HG03439 (cell line): ENCODE results near the gene PDZK1IP1.

Experiments used
- ATAC-seq: cut with Tn5 transposase; IDR thresholded peaks from one replicate; pipeline ENCODE4 v1.9.1; 2021; ENCODE audit warnings: mild to moderate bottlenecking, moderate library complexity; ENCODE audit not compliant: unreplicated experiment

Gene PDZK1IP1, protein sequence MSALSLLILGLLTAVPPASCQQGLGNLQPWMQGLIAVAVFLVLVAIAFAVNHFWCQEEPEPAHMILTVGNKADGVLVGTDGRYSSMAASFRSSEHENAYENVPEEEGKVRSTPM

DNA sequence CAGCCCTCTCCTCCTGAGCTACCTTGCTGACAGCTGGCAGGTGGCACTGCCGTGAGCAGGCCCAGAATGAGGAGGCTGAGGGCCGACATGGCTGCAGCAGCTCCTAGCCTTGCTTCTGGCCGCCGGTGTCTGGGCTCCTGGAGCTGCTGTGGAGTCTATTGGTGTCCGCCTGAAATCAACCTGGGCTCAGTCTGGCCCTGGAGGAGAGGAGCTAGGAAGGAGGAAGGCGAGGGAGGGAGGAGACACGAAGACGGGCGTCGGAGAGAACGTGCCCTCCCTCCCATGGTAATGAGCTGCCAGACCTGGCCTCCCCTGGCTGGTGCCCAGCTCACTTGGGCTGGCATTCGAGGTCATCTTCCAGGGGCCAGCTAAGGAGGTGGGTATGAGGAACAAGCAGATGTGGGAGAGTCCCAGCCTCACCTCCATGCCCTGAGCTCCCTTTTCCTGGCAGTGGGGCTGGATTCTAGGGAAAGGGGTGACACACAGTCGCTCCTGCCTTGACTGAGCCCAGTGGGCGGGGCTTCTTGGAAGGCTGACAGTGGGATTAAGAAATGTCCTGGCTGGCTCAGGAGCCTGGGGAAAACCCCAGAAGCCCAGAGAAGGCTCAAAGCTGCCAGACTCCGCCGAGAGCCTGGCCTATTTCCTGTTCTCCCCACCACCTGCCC lies at the start of gene PDZK1IP1:
Gene PDZK1IP1, minus strand, starts transcription at position 193 of the 665 bp plus-strand sequence. Its CDS starts 104 bp downstream, at position 89.
- ATAC-seq, result no peak

DNA sequence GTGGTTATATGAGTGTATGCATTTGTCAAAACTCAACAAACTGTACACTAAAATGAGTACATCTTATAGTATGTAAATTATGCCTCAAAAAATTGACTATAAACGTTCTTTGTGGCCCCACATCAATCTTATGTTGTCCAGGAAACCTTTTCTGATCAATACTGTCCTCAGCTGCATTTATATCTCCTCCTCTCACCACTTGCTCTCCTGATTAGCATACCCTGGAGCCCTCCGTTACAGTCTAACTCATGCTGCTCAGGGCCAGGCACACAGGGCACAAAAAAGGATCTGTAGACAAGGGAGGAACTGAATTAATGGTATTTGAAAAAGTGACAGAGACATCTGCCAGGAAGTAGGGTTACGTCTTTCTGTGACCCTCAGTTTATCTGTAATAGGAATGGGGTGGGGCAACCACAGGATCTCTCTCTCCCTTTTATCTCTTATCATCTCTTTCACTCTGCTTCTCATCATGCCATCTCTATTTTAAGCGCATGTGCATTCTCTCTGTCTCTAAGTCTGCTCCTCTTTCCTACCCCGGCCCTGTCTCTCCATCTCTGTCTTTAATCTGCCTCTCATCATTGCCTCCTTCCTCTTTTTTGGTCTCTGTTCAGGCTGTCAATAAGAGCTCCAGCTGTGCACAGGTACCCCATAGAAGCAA lies 49.2 kb upstream of the PDZK1IP1 start:
- ATAC-seq, result no peak

DNA sequence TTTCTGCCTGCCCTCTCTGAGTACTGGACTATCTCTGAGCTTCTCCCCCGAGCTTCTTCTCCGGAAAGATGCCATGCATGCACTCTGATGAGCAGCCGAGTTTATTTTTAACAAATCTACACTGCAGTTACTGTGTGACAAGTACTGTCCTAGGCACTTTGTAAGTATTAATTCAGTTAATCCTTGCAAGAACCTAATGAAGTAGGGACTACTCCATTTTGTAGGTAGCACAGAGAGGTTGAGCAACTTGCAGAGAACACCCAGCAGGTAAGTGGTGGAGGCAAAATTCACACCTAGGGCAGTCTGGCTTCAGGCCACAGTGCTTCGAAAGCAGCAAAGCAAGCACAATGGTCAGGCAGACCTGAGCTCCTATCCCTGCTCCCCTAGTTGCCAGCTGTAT lies 46.0 kb upstream of the PDZK1IP1 start:
- no peak for ATAC-seq

DNA sequence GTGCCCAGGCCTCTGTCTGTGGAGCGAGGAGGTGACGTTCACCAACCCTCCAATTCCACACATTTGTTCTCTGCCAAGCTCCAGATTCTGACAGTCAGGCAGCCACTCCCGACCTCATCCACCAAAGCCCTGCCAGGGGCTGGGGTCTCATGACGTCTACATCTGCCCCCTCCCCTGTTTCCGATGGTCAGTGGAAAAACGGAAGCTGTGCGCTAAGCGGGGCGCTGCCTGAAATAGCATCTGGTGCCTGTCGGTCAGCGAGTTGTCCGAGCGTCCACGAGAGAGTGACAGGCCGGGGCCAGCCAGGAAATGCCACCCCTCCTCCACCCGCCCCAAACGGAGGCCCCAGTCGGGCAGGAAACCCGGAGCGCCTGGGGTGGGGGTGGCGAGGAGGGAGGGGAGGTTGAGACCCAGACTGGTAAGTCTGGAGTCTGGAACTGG lies 45.4 kb upstream of the PDZK1IP1 start:
- ATAC-seq, result no peak

DNA sequence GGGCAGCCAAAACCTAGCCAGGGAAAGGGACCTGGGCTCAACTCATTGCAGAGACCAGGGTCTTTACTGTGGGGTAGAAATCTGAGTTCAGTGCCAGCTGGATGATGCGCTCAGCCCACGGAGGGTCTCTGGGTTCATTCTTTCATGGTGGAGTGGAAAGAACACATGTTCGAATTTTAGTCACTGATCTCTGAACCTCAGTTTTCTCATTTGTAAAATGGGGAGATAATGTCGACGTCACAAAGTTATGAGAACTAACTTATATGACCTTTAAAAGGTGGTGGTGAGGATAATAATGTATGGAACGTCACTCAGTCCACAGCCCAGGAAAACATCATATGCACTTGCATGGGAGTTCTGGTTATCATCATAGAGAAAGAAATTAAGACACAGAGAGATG lies 43.4 kb upstream of the PDZK1IP1 start:
- no peak for ATAC-seq

DNA sequence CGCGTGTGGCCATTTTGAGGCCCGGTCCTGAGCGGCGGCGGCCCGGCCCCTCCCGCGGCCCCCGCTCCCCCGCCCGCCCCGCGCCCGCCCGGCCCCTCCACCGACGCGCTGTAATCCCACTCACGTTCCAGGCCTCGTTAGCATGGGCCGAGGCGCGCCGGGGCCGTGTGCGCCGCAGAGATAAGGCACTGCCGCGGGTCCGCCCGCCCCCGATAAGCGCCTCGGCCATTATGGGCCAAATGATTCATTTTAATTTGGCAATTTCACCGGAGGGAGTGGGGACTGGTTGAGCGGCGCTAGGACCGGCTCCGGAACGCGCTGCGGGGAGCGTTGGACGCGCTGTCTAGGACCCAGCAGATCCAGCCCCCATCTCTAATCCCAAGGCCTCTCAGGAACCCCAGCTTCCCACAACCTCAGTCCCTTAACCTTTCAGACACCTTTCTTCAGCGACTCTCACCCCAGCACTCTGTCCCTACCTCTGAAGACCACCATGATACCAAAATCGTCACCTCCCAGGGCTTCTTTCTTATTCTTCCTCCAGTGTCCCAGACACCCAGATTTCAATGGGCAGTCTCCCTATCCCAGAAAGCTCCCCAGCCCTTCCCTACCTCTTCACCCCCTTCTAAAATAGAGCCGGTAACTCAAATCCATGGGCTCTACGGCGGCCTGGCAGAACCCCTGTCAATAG lies 42.5 kb upstream of the PDZK1IP1 start, which contains the start of gene TAL1:
Gene TAL1, minus strand, starts transcription at position 39 of the 688 bp plus-strand sequence. CDS start 6,337 bp downstream, outside the sequence.
- ATAC-seq, result no peak

DNA sequence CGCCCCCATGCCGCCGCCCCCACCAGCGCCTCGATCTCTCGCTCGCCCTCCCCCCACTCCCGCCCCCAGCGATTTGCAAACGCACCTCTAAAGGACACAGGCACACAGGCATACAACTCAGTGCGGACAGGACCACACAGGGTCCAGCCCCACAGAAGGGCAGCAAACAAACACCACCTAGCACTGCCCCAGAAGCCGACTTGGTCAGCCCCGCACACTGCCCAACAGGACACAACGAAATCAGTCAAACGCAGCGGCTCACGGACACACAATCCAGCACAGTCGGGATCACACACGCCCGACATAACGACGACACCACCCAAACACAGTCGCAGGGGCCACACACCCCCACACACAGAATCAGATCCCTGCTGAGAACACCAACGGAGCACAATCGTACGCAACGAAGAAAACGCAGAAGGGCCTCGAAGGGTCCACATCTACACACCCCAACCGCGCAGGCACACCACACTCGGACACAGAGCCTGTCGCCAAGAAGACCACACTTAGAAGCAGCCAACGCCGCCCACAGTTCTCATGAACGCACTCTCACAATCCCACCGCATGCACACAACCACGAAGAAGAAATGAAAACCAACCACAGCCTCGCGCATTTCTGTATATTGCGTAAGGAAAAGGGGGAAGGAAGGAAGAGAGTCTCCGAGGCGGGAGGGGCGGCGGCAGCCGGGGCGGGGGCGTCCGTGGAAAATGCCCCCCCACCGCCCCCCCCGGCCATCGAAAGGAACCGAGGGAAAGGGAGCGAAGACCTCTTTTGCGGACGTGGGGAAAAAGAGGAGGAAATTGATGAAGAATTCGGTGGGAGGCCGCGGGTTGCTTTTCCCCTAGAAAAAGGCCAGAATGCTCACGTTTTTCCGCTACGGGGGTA lies 41.7 kb upstream of the PDZK1IP1 start:
- no peak for ATAC-seq

DNA sequence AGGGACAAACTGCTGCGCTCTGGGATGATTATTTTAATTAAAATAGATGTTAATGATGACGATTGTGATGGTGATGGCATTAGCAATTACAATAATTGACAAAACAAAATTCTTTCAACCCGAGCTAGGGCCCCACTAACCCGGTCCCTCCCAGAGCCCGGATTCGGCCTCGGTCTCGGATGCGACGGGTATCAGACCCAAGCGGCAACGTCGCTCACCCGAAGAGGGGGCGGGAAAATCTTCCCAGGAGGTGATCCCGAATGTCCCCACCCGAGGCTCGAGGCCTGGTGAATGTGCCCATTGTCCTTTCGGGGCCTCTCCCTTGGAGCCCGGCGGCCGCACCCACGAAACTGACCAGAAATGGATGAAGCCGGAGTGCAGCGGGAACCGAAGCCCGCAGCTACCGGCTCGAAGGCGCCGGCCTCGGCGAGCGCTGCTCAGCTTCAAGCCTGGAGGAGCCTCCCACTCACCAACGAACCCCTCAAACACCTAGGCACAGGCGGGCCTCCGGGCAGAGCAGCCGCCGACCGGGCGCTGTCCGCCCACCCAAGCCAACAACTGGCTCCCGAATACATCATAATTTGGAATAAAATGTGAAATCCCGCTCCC lies 41.0 kb upstream of the PDZK1IP1 start:
- no peak for ATAC-seq

DNA sequence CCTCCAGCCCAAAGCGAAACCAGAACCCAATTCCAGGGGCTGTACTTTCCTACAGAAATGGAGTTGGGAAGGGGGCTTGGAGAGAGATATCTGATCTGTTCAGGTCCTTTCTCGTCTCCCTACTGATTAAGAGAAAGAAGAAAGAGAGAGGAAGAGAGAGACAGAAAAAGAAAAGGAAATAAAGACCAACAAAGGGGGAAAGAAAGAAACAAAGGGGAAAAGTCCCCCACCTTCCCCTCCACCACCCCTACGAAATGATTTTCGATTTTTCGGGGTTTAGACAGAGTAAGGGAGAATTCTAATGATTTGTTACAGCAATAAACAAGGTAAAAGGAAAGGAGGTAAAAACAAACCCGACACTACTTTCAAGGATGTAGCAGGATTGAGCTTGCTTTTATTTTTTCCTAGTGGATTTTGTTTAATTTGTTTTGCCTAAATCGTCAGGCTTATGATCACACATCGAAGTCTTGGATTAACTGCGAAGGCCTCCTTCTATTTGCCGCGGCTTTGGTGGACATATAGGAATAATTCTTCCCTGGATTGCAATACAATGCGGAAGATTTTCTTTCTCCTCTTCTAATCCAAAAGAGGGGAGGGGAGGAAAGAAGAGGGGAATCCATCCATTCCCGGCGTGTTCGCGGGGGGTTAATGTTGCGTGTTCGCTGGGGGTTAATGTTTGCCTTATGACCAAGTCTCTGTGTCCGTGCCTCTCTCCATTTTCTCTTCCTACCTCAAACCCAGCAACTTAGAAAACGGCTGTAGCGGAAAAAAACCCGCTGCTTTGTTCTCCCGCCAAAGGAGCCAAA lies 40.3 kb upstream of the PDZK1IP1 start:
- no peak for ATAC-seq

DNA sequence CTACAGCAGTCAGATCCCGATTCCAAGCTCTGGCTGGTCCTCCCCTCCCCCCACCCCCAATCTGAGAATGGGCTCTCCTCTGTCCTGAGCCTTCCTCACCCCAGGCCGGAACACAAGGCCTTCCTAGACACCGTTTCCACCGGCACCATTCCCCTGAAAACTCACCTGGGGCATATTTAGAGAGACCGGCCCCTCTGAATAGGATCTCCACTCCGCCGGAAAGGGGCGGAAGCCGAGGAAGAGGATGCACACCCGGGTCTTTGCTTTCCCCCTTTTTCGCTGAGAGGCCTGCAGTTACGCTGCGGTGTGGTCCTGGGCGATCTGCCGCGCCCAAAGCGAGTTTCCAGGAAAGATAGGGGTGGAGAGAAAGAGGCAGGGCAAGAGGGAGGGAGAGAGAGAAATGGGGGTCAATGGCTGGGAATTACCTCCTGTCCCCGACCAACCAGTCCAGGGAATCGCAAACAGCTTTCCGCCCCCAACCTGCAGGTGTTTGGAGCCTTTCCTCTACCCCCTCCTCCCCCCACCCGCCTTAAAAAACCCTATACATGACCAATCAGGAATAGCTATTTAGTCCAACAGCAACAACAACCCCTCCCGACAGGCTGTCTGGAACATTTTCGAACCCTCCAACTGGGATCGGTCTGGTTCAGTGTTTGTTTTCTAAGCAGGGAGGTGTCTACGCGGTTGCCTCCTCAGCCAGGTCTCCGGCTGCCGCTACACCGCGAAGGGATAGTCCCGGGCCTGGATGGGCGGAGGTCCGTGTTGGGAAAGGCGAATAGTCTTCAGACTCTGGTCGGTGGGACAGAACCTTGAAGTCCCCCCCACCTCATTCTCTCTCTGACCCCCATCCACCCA lies 39.4 kb upstream of the PDZK1IP1 start:
- no peak for ATAC-seq

DNA sequence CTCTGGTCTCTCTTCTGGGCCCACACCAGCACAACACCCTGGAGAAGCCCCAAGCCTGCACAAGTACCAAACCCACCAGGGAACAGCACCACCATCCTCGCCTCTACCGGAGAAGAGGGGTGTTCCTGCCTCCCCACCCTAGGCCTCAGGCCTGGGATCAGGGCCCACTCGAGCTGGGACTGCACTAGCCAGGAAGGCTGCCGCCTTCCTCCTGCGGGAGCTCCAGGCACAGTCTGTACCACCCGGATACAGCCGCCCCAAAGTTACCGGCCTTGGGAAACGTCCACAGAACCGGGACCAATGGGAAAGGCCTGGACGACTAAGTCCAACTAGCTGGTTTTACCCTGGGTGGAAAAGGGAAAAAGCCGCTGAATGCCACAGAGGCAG lies 38.8 kb upstream of the PDZK1IP1 start:
- ATAC-seq, result no peak

DNA sequence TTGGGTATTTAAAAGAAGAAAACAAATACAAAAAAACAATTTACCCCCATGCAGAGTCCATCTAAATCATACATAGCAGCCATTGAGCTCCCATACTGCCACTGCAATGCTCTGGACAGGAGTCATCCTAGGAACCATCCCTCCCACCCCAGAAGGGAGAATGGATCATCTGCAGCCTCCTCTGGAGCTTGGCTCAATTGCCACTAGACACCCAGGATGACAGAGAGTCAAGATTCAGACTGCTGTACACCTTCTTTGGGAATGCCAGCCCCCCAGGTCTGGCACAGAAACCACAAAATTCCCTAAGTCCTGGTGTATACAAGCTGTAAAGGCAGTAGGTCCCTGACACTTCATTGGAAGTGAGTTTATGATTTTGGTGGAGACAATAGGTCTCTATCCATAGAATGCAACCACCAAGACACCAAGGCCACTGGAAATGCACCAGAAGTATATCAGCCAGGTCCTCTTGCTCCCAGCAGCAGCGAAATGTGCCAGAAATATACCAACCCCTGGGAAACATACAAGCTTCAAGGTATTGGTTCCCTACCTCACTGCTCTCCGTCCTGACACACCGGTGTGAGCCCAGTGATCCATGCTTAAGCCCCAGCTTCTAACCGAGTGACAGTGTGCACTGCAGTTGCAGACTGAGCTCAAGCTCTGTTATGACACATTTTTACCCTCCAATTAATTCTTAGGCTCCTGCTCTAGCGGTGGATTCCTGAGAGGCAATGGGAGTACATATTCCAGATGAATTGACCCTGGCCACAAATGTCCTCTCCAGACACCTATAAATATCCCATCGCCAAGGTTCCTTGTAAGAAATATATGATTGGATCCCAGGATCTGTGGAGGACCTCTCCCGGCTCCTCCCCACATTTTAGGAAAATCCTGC lies 37.8 kb upstream of the PDZK1IP1 start:
- ATAC-seq, result no peak

DNA sequence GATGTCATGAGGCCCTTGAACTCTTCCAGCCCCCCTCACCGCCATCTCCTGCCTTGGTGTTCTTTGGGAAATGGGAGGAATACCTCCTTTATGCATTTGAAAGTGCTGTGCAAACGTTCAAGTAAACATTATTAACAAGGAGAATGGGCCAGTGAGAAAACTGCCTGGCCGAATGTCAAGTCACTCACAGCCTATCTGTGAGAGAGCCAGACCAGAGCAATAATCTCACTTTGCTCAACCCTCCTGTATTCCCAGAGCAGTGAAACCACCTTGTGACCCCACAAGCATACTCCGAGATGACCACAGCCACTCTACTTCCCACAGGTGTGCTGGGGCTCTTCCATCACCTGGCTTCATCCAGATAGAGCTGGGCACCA lies 37.0 kb upstream of the PDZK1IP1 start:
- ATAC-seq, result no peak

DNA sequence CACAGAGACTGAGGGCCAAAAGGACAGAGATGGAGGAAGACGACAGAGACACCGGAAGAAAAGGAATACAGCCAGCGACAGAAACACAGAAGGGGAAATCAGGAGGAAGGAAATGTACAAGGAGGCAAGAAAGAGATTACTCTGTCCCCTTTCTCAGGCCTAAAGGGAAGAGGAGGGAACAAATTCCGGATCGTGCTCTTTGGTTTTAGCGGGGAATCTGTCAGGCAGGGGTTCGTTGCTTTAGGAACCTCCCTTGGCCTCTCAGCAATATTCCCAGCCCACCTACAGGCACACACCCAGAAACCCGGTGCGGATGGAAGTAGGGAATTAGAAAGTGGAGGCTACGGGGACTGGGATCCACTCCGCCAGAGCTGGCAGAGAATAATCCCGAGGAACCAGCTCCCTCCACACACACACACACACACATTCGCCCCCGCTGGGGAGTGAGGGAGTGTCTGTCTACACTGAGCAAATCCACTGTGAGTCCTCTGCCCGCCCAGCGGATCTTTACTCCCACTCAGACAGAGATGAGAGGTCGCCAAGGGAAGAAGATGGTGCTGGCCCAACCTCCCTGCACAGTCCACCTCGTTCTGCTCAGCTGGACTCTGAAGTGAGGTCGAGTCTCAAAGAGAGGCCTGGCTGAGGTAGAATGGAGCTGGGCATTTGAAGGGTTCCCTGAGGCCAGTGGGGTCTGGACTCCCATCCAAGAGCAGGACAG lies 36.4 kb upstream of the PDZK1IP1 start:
- no peak for ATAC-seq

DNA sequence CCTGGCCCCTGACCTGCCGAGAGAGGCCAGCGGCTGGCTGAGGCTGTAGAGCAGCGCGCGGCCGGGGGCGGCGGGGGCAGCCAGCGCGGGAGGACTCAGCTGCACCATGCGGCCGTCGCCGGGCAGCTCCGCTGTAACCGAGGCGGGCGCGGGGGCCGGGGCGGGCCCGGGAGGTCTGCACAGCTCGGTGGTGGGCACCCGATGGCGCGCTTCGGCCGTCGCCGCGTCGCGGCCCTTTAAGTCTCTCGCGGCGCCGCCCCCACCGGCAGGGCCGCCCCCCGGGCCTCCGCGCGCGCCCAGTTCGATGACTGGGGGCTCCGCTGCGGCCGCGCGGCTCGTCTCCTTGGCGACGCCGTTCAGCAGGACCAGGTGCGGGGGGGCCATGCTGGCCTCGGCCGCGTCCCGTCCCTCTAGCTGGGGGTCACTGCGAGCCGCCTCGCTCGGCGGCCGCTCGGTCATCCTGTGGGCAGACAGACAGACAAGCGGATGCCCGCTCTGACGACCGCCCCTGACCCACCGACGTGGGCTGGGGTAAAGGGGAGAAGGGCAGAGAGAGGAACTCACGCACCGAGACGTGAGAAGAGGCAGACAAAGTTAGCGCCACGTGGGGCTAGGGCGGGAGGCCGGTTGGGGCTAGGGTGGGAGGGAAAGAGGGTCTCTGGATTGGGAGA lies 35.7 kb upstream of the PDZK1IP1 start:
- no peak for ATAC-seq

DNA sequence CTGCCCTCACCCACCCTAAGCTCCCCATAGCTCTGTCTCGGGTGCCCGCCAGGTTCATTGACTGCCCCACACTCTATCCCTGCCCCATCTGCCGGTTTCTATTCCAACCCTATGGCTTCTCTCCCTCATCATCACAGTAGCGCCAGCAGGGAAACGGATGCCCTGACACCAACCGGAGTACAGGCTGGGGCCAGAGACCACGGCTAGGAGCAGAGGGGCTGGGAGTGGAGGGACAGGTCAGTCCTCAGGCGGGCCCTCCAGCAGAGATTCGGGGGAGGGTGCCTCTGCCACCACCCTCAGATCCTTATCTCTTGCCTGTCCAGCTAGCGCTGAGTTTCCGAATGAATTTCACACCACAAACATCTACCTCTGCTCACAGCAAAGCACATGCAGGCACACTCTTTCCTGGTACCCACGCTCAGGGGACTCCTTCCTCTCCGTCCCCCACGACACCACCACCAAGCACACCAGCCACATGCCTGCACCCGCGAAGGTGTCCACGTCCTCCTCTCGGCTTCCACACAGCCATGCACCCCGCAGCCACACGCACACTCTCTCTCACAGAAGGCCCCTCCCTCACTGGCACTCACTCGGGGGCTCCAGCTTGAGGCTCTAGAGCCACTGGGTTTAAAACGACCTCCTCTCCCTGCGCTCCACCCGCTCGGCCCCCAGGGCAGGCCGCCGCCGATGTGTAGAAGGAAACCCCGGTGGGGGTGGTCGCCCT lies 35.0 kb upstream of the PDZK1IP1 start:
- no peak for ATAC-seq
